ENCODE data around the gene SLC6A9.

DNA sequence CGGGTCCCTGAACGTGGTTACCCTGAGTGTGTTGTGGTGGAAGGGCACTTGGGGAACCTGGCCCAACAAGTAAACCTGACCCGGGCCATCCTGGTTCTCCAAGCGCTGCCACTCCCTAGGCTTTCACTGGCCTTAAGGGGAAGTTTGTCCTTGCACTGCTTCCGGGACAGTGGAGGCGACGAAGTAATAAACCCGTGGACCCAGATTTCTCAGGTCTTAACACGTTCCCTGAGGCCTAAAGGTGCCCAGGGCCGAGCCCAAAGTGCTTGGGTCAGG lies 40.1 kb downstream of the SLC6A9 start:
- TF ChIP-seq, protein P1, sequence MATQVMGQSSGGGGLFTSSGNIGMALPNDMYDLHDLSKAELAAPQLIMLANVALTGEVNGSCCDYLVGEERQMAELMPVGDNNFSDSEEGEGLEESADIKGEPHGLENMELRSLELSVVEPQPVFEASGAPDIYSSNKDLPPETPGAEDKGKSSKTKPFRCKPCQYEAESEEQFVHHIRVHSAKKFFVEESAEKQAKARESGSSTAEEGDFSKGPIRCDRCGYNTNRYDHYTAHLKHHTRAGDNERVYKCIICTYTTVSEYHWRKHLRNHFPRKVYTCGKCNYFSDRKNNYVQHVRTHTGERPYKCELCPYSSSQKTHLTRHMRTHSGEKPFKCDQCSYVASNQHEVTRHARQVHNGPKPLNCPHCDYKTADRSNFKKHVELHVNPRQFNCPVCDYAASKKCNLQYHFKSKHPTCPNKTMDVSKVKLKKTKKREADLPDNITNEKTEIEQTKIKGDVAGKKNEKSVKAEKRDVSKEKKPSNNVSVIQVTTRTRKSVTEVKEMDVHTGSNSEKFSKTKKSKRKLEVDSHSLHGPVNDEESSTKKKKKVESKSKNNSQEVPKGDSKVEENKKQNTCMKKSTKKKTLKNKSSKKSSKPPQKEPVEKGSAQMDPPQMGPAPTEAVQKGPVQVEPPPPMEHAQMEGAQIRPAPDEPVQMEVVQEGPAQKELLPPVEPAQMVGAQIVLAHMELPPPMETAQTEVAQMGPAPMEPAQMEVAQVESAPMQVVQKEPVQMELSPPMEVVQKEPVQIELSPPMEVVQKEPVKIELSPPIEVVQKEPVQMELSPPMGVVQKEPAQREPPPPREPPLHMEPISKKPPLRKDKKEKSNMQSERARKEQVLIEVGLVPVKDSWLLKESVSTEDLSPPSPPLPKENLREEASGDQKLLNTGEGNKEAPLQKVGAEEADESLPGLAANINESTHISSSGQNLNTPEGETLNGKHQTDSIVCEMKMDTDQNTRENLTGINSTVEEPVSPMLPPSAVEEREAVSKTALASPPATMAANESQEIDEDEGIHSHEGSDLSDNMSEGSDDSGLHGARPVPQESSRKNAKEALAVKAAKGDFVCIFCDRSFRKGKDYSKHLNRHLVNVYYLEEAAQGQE (IDR thresholded peaks at IDR 0.05; ENCODE audit: unreplicated experiment) = no peak
- TF ChIP-seq EZH2phosphoT487 (IDR thresholded peaks at IDR 0.05; ENCODE audit: unreplicated experiment) (no peak), EZH2 (IDR thresholded peaks at IDR 0.05; ENCODE audit: low read depth, unreplicated experiment) (no peak), CREB1 (CRISPR knock-in tag; IDR thresholded peaks at IDR 0.05; ENCODE audit: low read depth) (no peak), NANOG (IDR thresholded peaks at IDR 0.05; ENCODE audit: borderline replicate concordance) (no peak), STAT1 (IDR thresholded peaks at IDR 0.05; ENCODE audit: unreplicated experiment) (no peak), POLR2AphosphoS5 (IDR thresholded peaks at IDR 0.05; ENCODE audit: low read depth) (no peak), ZNF331 (CRISPR knock-in tag; IDR thresholded peaks at IDR 0.05; ENCODE audit: low read depth) (no peak), JUNB (IDR thresholded peaks at IDR 0.05; ENCODE audit: unreplicated experiment) (no peak)
- TF ChIP-seq, protein P2, sequence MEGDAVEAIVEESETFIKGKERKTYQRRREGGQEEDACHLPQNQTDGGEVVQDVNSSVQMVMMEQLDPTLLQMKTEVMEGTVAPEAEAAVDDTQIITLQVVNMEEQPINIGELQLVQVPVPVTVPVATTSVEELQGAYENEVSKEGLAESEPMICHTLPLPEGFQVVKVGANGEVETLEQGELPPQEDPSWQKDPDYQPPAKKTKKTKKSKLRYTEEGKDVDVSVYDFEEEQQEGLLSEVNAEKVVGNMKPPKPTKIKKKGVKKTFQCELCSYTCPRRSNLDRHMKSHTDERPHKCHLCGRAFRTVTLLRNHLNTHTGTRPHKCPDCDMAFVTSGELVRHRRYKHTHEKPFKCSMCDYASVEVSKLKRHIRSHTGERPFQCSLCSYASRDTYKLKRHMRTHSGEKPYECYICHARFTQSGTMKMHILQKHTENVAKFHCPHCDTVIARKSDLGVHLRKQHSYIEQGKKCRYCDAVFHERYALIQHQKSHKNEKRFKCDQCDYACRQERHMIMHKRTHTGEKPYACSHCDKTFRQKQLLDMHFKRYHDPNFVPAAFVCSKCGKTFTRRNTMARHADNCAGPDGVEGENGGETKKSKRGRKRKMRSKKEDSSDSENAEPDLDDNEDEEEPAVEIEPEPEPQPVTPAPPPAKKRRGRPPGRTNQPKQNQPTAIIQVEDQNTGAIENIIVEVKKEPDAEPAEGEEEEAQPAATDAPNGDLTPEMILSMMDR (conservative IDR thresholded peaks at IDR 0.05; ENCODE audit: low read depth in 2 of 2) = no peak
- TF ChIP-seq, protein P3, sequence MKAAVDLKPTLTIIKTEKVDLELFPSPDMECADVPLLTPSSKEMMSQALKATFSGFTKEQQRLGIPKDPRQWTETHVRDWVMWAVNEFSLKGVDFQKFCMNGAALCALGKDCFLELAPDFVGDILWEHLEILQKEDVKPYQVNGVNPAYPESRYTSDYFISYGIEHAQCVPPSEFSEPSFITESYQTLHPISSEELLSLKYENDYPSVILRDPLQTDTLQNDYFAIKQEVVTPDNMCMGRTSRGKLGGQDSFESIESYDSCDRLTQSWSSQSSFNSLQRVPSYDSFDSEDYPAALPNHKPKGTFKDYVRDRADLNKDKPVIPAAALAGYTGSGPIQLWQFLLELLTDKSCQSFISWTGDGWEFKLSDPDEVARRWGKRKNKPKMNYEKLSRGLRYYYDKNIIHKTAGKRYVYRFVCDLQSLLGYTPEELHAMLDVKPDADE (IDR thresholded peaks at IDR 0.05) = no peak

All from GM23338 (cell line).